Endothelial cell (in vitro differentiated cells): ENCODE results near the gene ACACA. TPM values are rescaled to one million over a fixed set of nuclear protein-coding genes. Genes with fewer than 3 reads are reported as not detected.
"Not testable (repeated sequence)": the region's sequence is repeated elsewhere in the genome, so short reads cannot be mapped to it uniquely, and the experiment has no call there.

Experiments
- DNase-seq: peaks from one replicate; pipeline ENCODE4 v3.0.0; 2021; ENCODE audit warnings: low spot score
- H3K27ac Mint-ChIP-seq: one replicate; pipeline ENCODE4 v1.8.0; 2021; ENCODE audit warnings: mixed read lengths, inconsistent platforms; ENCODE audit not compliant: unreplicated experiment
- H3K27me3 Mint-ChIP-seq: one replicate; pipeline ENCODE4 v1.8.0; 2021; ENCODE audit warnings: mild to moderate bottlenecking, moderate library complexity, mixed read lengths, inconsistent platforms; ENCODE audit not compliant: unreplicated experiment
- H3K36me3 Mint-ChIP-seq: one replicate; pipeline ENCODE4 v1.8.0; 2021; ENCODE audit warnings: mild to moderate bottlenecking, low read depth, mixed read lengths, inconsistent platforms; ENCODE audit not compliant: unreplicated experiment
- H3K4me1 Mint-ChIP-seq: one replicate; pipeline ENCODE4 v1.8.0; 2021; ENCODE audit warnings: mild to moderate bottlenecking, mixed read lengths, inconsistent platforms; ENCODE audit not compliant: unreplicated experiment
- H3K4me3 Mint-ChIP-seq: one replicate; pipeline ENCODE4 v1.8.0; 2021; ENCODE audit warnings: mild to moderate bottlenecking, mixed read lengths, inconsistent platforms; ENCODE audit not compliant: unreplicated experiment
- H3K9me3 Mint-ChIP-seq: one replicate; pipeline ENCODE4 v1.8.0; 2021; ENCODE audit warnings: mixed read lengths, inconsistent platforms; ENCODE audit not compliant: unreplicated experiment
- CTCF ChIP-seq: fragments of 200-600 bp; sonication (generic); IDR thresholded peaks from one replicate; pipeline ENCODE4 v1.5.0; 2021; ENCODE audit warnings: antibody characterized with exemption; ENCODE audit not compliant: unreplicated experiment
- total RNA-seq: library from RNA; stranded (reverse); fragmentation: NEBNext Ultra II Directional; extraction: Animal tissue kit (Norgen Biotek cat#: 25700); gene quantifications from one replicate; pipeline ENCODE4 v1.2.1, GENCODE V29; 2021; ENCODE audit not compliant: unreplicated experiment

Gene ACACA
- total RNA-seq, 1 donor from 2014 or later, result 91.5 TPM

- Mint-ChIP-seq H3K27me3 (no peaks in the 10 kb centered on the region), H3K4me1 (peaks cover 23% of the 10 kb centered on the region), H3K27ac (no peak overlapping the region), H3K4me3 (no peak overlapping the region), H3K36me3 (peaks cover 9% of the 10 kb centered on the region), H3K9me3 (no peaks in the 10 kb centered on the region)
- DNase-seq, result no peak
- TF ChIP-seq CTCF, result no peak
These were observed 326.9 kb downstream of the ACACA start for GRCh38 chr17:37079735-37080134.

- Mint-ChIP-seq H3K4me1 (peaks cover 17% of the 10 kb centered on the region), H3K4me3 (no peak overlapping the region), H3K27ac (no peak overlapping the region), H3K27me3 (no peaks in the 10 kb centered on the region), H3K36me3 (peaks cover 9% of the 10 kb centered on the region), H3K9me3 (no peaks in the 10 kb centered on the region)
- DNase-seq, result no peak
- no peak for TF ChIP-seq CTCF
These were observed 327.4 kb downstream of the ACACA start for GRCh38 chr17:37079065-37079708.

GRCh38 chr17:37073464-37073863, 333.2 kb downstream of the ACACA start:
- not testable (repeated sequence) for H3K4me1 Mint-ChIP-seq, DNase-seq, H3K27me3 Mint-ChIP-seq, H3K36me3 Mint-ChIP-seq, H3K4me3 Mint-ChIP-seq, H3K27ac Mint-ChIP-seq, H3K9me3 Mint-ChIP-seq

- no peaks in the 10 kb centered on the region for H3K36me3 Mint-ChIP-seq
- no peak for TF ChIP-seq CTCF
- no peaks in the 10 kb centered on the region for H3K9me3 Mint-ChIP-seq
- no peak for DNase-seq
- H3K4me1 Mint-ChIP-seq, result no peaks in the 10 kb centered on the region
- no peak overlapping the region for H3K4me3 Mint-ChIP-seq
- peaks cover 5% of the 10 kb centered on the region for H3K27me3 Mint-ChIP-seq
- no peak overlapping the region for H3K27ac Mint-ChIP-seq
These were observed 337.5 kb downstream of the ACACA start for GRCh38 chr17:37069087-37069486.

- Mint-ChIP-seq H3K27me3 (peaks cover 6% of the 10 kb centered on the region), H3K36me3 (no peaks in the 10 kb centered on the region), H3K9me3 (no peaks in the 10 kb centered on the region), H3K4me1 (no peaks in the 10 kb centered on the region), H3K27ac (no peak overlapping the region), H3K4me3 (no peak overlapping the region)
- TF ChIP-seq CTCF, result no peak
- DNase-seq, result no peak
These were observed 338.4 kb downstream of the ACACA start for GRCh38 chr17:37068266-37068665.
